Measurements from ENCODE around the gene TTC3. TPM values are rescaled to one million over a fixed set of nuclear protein-coding genes. Genes with fewer than 3 reads are reported as not detected.
A peak's percentile ranks its signal among the peaks of the same experiment; 100 is the strongest.

Gene TTC3, protein sequence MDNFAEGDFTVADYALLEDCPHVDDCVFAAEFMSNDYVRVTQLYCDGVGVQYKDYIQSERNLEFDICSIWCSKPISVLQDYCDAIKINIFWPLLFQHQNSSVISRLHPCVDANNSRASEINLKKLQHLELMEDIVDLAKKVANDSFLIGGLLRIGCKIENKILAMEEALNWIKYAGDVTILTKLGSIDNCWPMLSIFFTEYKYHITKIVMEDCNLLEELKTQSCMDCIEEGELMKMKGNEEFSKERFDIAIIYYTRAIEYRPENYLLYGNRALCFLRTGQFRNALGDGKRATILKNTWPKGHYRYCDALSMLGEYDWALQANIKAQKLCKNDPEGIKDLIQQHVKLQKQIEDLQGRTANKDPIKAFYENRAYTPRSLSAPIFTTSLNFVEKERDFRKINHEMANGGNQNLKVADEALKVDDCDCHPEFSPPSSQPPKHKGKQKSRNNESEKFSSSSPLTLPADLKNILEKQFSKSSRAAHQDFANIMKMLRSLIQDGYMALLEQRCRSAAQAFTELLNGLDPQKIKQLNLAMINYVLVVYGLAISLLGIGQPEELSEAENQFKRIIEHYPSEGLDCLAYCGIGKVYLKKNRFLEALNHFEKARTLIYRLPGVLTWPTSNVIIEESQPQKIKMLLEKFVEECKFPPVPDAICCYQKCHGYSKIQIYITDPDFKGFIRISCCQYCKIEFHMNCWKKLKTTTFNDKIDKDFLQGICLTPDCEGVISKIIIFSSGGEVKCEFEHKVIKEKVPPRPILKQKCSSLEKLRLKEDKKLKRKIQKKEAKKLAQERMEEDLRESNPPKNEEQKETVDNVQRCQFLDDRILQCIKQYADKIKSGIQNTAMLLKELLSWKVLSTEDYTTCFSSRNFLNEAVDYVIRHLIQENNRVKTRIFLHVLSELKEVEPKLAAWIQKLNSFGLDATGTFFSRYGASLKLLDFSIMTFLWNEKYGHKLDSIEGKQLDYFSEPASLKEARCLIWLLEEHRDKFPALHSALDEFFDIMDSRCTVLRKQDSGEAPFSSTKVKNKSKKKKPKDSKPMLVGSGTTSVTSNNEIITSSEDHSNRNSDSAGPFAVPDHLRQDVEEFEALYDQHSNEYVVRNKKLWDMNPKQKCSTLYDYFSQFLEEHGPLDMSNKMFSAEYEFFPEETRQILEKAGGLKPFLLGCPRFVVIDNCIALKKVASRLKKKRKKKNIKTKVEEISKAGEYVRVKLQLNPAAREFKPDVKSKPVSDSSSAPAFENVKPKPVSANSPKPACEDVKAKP (N-terminal part only)
- total RNA-seq (2021; ENCODE audit: unreplicated experiment): 71.5 TPM
- 28.0 and 32.3 TPM in 2 replicates for polyA plus RNA-seq (2012)
- Bru-seq, nascent RNA: percentile 90 among the genes with signal in this experiment
- percentile 96 among the genes with signal in this experiment for BruChase-seq, experiment 1, labeled RNA remaining after a 6-hour chase
- percentile 94 among the genes with signal in this experiment for BruChase-seq, experiment 2, labeled RNA remaining after a 2-hour chase
- long read RNA-seq, transcript TTC3-210 (26 exons, 2,451 nt): major isoform, 7 of 119 reads
- long read RNA-seq, partial matches to known transcripts: 49 of 119 reads
- long read RNA-seq, other reads (novel, unspliced or antisense): 58 of 119 reads

- ATAC-seq: peak; percentile 78
- no peaks in the 10 kb centered on the region for H3K9me3 ChIP-seq (ENCODE audit: control insufficient read depth in 1 of 2, insufficient read depth in 1 of 2, low read depth in 1 of 2, low read length in 2 of 2)
These were observed at the start of gene TTC3, which contains the start of gene PIGP for GRCh38 chr21:37072988-37073416. Gene TTC3, plus strand, starts transcription at chr21:37073254. Its CDS starts 14,004 bp downstream, at chr21:37087258. Gene PIGP, minus strand, starts transcription at chr21:37073071. Its CDS starts 556 bp downstream, at chr21:37072515.

More at GRCh38 chr21:37072988-37073416, at the start of gene TTC3, which contains the start of gene PIGP:
- ChIA-PET POLR2A (no interaction called here), RAD21 (ENCODE audit: low non-redundant PET in 1 of 2, low total read pairs in 2 of 2, uncharacterized antibody in 2 of 2, unreplicated experiment in 2 of 2) (no interaction called here), CTCF (no interaction called here)
- Histone ChIP-seq H2AFZ (ENCODE audit: low read depth, low read length, poor library complexity, severe bottlenecking) (peak within 1 kb of the TSS; percentile 47), H3K9ac (ENCODE audit: low read length) (peak within 1 kb of the TSS; percentile 91), H3K79me2 (ENCODE audit: insufficient read depth, low read length) (peaks cover 51% of the 10 kb centered on the region), H3K4me1 (ENCODE audit: control insufficient read depth in 1 of 2, insufficient read depth in 2 of 2, low read length in 2 of 2) (peaks cover 11 to 26% of the 10 kb centered on the region in 2 experiments), H3K27ac (ENCODE audit: low read depth, low read length) (peak within 1 kb of the TSS; percentile 95), H4K20me1 (ENCODE audit: insufficient read depth) (peaks cover 9% of the 10 kb centered on the region; the same call in 1 of the 2 replicates), H3K4me2 (ENCODE audit: low read length) (peak within 1 kb of the TSS; percentile 94), H3K4me3 (replicated peaks in 1 of 2; ENCODE audit: low read depth in 1 of 2, low read length in 2 of 2) (peak within 1 kb of the TSS; percentile 78 to 95), H3K9me2 (ENCODE audit: insufficient read depth) (no peaks in the 10 kb centered on the region), H3K27me3 (ENCODE audit: insufficient read depth, low read length) (no peaks in the 10 kb centered on the region), H3K36me3 (ENCODE audit: control insufficient read depth in 1 of 2, insufficient read depth in 2 of 2, low read length in 2 of 2) (no peaks in the 10 kb centered on the region)
- intact Hi-C loops (cut with micrococcal nuclease): no loop called here
- TF ChIP-seq CBX3 (IDR thresholded peaks at IDR 0.05; ENCODE audit: low read depth) (no peak), REST (IDR thresholded peaks at IDR 0.05; ENCODE audit: low read depth) (no peak), EGR1 (IDR thresholded peaks at IDR 0.05; ENCODE audit: low read depth) (peak; percentile 98), ZFX (IDR thresholded peaks at IDR 0.05) (peak; percentile 85), POLR2A (IDR thresholded peaks at IDR 0.05; ENCODE audit: borderline replicate concordance, extremely low read depth, insufficient read depth, insufficient read length) (peak; percentile 58), ZBTB33 (IDR thresholded peaks at IDR 0.05; ENCODE audit: extremely low read depth, insufficient replicate concordance, low read length) (peak; percentile 82), MAX (IDR thresholded peaks at IDR 0.05) (peak; percentile 14; the same call in 1 of the 2 replicates), POLR2AphosphoS5 (IDR thresholded peaks at IDR 0.05; ENCODE audit: low read depth, low read length) (peak; percentile 82), YY1 (IDR thresholded peaks at IDR 0.05; ENCODE audit: extremely low read depth, insufficient replicate concordance, low read depth, low read length) (no peak)
- peak; percentile 76 for DNase-seq (ENCODE audit: low read depth, low spot score)
- BruUV-seq (replicated peaks): no TSS peak

Data from HCT116 (cell line).